Measurements from ENCODE around the gene TMED10. TPM values are rescaled to one million over a fixed set of nuclear protein-coding genes. Genes with fewer than 3 reads are reported as not detected.

The TMED10 gene
- total RNA-seq, 1 donor from 2014 or later: 363 TPM

DNA sequence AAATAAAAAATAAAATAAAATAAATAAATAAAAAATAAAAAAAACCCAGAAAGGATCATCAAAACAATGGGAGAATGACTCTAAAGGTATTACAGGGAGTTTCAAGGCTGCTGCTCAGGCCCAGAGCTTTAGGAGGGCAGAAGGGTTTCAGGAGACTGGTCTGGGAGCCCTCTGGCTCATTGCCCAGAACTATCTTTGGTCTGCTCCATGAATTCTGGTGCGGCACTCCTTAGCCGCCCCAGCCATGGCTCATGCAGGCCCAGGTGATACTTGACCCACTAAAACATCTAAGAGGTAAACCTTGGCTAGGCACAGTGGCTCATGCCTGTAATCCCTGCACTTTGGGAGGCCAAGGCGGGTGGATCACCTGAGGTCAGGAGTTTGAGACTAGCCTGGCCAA, 14.7 kb upstream of the TMED10 start:
- H3K4me3 ChIP-seq (ENCODE audit: low read depth, low read length): no peak overlapping the region
- no peaks in the 10 kb centered on the region for H3K36me3 ChIP-seq (ENCODE audit: control insufficient read depth, insufficient read depth, low read length)
- TF ChIP-seq, protein P1, sequence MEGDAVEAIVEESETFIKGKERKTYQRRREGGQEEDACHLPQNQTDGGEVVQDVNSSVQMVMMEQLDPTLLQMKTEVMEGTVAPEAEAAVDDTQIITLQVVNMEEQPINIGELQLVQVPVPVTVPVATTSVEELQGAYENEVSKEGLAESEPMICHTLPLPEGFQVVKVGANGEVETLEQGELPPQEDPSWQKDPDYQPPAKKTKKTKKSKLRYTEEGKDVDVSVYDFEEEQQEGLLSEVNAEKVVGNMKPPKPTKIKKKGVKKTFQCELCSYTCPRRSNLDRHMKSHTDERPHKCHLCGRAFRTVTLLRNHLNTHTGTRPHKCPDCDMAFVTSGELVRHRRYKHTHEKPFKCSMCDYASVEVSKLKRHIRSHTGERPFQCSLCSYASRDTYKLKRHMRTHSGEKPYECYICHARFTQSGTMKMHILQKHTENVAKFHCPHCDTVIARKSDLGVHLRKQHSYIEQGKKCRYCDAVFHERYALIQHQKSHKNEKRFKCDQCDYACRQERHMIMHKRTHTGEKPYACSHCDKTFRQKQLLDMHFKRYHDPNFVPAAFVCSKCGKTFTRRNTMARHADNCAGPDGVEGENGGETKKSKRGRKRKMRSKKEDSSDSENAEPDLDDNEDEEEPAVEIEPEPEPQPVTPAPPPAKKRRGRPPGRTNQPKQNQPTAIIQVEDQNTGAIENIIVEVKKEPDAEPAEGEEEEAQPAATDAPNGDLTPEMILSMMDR (IDR thresholded peaks at IDR 0.05; ENCODE audit: insufficient read depth, low read length, severe bottlenecking): no peak
- no peak for FAIRE-seq
- no peaks in the 10 kb centered on the region for H3K27me3 ChIP-seq (ENCODE audit: control insufficient read depth, insufficient read depth, low read length)
- no peak for DNase-seq (ENCODE audit: low read depth)

DNA sequence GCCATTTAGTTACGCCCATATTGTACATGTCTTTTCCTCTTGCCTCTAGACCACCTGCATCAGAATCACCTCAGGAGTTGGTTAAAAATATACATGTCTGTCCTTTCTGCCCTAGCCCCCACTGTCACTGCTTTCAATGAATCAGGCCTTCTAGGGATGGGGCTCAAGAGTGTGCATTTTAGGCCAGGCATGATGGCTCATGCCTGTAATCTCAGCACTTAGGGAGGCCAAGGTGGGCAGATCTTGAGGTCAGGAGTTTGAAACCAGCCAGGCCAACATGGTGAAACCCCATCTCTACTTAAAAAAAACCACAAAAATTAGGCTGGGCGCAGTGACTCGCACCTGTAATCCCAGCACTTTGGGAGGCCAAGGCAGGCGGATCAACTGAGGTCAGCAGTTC, 13.6 kb upstream of the TMED10 start:
- TF ChIP-seq, protein P1 (IDR thresholded peaks at IDR 0.05; ENCODE audit: insufficient read depth, low read length, severe bottlenecking): no peak
- no peak overlapping the region for H3K4me3 ChIP-seq (ENCODE audit: low read depth, low read length)
- no peaks in the 10 kb centered on the region for H3K27me3 ChIP-seq (ENCODE audit: control insufficient read depth, insufficient read depth, low read length)
- H3K36me3 ChIP-seq (ENCODE audit: control insufficient read depth, insufficient read depth, low read length): no peaks in the 10 kb centered on the region
- DNase-seq (ENCODE audit: low read depth) (no peak), FAIRE-seq (no peak)

DNA sequence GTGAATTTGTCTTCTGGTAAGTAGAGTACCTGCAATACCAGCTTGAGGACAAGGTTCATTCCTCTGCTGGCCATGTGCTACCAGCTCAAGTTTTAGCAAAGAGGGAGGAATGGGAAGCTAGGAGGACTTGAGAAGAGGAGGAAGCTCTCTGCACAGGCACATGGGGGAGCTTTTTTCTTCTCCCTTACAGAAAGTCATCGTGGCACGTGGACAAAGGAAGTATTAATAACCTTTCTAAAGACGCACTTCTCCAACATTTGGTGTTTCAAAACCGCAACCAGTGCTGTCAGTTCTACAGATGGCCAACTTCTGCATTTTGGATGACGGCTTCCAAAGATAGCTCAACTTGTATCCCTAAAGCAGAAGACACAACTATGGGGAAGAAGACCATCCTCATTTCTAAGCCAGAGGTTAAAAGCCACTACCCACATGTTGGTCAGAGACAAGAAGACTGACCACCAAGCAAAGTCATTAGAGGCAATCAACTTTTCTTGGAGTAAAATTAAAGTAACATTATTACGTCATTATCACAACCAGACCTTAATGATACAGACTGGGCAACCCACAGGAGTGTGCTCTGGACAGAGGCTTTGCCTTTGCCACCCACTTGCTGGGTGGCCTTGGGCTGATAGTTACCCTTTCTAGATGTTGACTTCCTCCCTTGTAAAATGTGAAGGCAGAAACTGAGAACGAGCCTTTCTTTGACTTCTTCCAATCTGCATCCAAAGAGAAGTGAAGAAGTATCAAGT, 12.3 kb upstream of the TMED10 start:
- DNase-seq (ENCODE audit: low read depth): no peak
- Histone ChIP-seq H3K27me3 (ENCODE audit: control insufficient read depth, insufficient read depth, low read length) (no peaks in the 10 kb centered on the region), H3K36me3 (ENCODE audit: control insufficient read depth, insufficient read depth, low read length) (no peaks in the 10 kb centered on the region), H3K4me3 (ENCODE audit: low read depth, low read length) (no peak overlapping the region)
- FAIRE-seq: no peak
- TF ChIP-seq, protein P1 (IDR thresholded peaks at IDR 0.05; ENCODE audit: insufficient read depth, low read length, severe bottlenecking): no peak

DNA sequence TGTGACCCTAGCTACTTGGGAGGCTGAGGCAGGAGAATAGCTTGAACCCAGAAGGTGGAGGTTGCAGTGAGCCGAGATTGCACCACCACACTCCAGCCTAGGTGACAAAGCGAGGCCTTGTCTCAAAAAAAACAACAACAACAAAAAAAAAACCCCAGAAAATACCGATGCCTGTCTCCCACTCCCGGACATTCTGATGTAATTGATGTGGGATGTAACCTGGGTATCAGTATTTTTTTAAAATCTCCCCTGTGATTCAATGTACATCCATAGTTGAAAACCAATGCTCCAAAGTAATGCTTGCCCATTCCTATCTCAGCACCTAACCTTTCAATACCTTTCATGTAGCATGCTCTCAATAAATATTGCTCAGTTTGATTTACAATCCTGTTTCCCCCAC, 11.7 kb upstream of the TMED10 start:
- no peaks in the 10 kb centered on the region for H3K36me3 ChIP-seq (ENCODE audit: control insufficient read depth, insufficient read depth, low read length)
- TF ChIP-seq, protein P1 (IDR thresholded peaks at IDR 0.05; ENCODE audit: insufficient read depth, low read length, severe bottlenecking): no peak
- H3K4me3 ChIP-seq (ENCODE audit: low read depth, low read length): no peak overlapping the region
- H3K27me3 ChIP-seq (ENCODE audit: control insufficient read depth, insufficient read depth, low read length): no peaks in the 10 kb centered on the region
- DNase-seq (ENCODE audit: low read depth): no peak
- FAIRE-seq: no peak

DNA sequence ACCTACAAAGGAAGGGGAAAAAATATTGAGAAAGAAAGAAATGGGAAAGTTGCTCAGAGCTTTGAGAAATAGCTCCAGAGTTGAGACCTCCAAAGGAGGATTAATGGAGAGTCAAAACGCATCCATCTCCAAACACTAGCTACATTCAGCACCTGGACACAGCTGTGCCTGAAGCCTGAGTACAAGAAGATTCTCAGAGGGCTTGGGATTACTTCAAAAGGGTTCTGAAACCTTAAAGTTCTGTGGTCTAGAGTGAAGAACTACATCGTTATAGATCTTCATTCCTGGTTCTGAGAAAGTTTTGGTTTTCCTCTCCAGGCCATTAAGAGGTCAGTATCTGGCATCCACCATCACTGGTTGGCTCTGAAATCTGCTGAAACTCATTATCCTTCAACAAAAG, 10.5 kb upstream of the TMED10 start:
- DNase-seq (ENCODE audit: low read depth) (no peak), FAIRE-seq (no peak)
- Histone ChIP-seq H3K4me3 (ENCODE audit: low read depth, low read length) (no peak overlapping the region), H3K27me3 (ENCODE audit: control insufficient read depth, insufficient read depth, low read length) (no peaks in the 10 kb centered on the region), H3K36me3 (ENCODE audit: control insufficient read depth, insufficient read depth, low read length) (no peaks in the 10 kb centered on the region)
- TF ChIP-seq, protein P1 (IDR thresholded peaks at IDR 0.05; ENCODE audit: insufficient read depth, low read length, severe bottlenecking): no peak
